ENCODE results near the gene CRYBA4.

CRYBA4 gene

GRCh38 chr22:26579331-26579886 lies 42.4 kb upstream of the CRYBA4 start:
- no peak for DNase-seq (ENCODE audit: extremely low spot score)
- ChIA-PET POLR2A (no interaction called here), CTCF (no interaction called here)
- TF ChIP-seq NFRKB (IDR thresholded peaks at IDR 0.05): no peak
- no peak for TF ChIP-seq FOXM1 (IDR thresholded peaks at IDR 0.05; ENCODE audit: borderline replicate concordance)
- TF ChIP-seq LEF1 (IDR thresholded peaks at IDR 0.05; ENCODE audit: borderline replicate concordance): no peak
- no peak for TF ChIP-seq L3MBTL2 (conservative IDR thresholded peaks at IDR 0.05)
- TF ChIP-seq CTBP1 (IDR thresholded peaks at IDR 0.05; ENCODE audit: borderline replicate concordance): no peak
- no peak for TF ChIP-seq TARDBP (IDR thresholded peaks at IDR 0.05)

- CTCF ChIA-PET: interaction anchor here (0.6 kb wide), 1 partner anchor 1010 kb away, joined by 4 read pairs; no protein-coding TSS in a partner anchor
- no peak for TF ChIP-seq PKNOX1 (IDR thresholded peaks at IDR 0.05)
- TF ChIP-seq FOXA1 (IDR thresholded peaks at IDR 0.05): no peak
- no peak for TF ChIP-seq ZNF384 (IDR thresholded peaks at IDR 0.05)
- TF ChIP-seq FOXM1 (IDR thresholded peaks at IDR 0.05; ENCODE audit: borderline replicate concordance): no peak
- no peak for TF ChIP-seq ARNT (IDR thresholded peaks at IDR 0.05)
- TF ChIP-seq BHLHE40 (IDR thresholded peaks at IDR 0.05; ENCODE audit: borderline replicate concordance): no peak
- no peak for TF ChIP-seq SP1 (IDR thresholded peaks at IDR 0.05)
- no peak for TF ChIP-seq SUZ12 (IDR thresholded peaks at IDR 0.05)
- no peak for TF ChIP-seq LEF1 (IDR thresholded peaks at IDR 0.05; ENCODE audit: borderline replicate concordance)
- no peak for TF ChIP-seq FOXK2 (IDR thresholded peaks at IDR 0.05)
- TF ChIP-seq CTBP1 (IDR thresholded peaks at IDR 0.05; ENCODE audit: borderline replicate concordance): no peak
- no peak for TF ChIP-seq HDGF (IDR thresholded peaks at IDR 0.05; ENCODE audit: borderline replicate concordance)
- TF ChIP-seq L3MBTL2 (conservative IDR thresholded peaks at IDR 0.05): no peak
- TF ChIP-seq TARDBP (IDR thresholded peaks at IDR 0.05): no peak
- TF ChIP-seq NFRKB (IDR thresholded peaks at IDR 0.05): no peak
- TF ChIP-seq ELF4 (IDR thresholded peaks at IDR 0.05): no peak
- POLR2A ChIA-PET: no interaction called here
- DNase-seq (ENCODE audit: extremely low spot score): no peak
Observed at GRCh38 chr22:26580240-26580962, 41.4 kb upstream of the CRYBA4 start.

GRCh38 chr22:26581026-26581425 lies 40.7 kb upstream of the CRYBA4 start:
- POLR2A ChIA-PET: no interaction called here
- no peak for DNase-seq (ENCODE audit: extremely low spot score)
- CTCF ChIA-PET: no interaction called here
- TF ChIP-seq SUZ12 (IDR thresholded peaks at IDR 0.05) (no peak), ELF4 (IDR thresholded peaks at IDR 0.05) (no peak), FOXA1 (IDR thresholded peaks at IDR 0.05) (no peak), ARNT (IDR thresholded peaks at IDR 0.05) (no peak), TARDBP (IDR thresholded peaks at IDR 0.05) (no peak), HDGF (IDR thresholded peaks at IDR 0.05; ENCODE audit: borderline replicate concordance) (no peak), BHLHE40 (IDR thresholded peaks at IDR 0.05; ENCODE audit: borderline replicate concordance) (no peak), FOXK2 (IDR thresholded peaks at IDR 0.05) (no peak), CTBP1 (IDR thresholded peaks at IDR 0.05; ENCODE audit: borderline replicate concordance) (no peak), PKNOX1 (IDR thresholded peaks at IDR 0.05) (no peak), L3MBTL2 (conservative IDR thresholded peaks at IDR 0.05) (no peak), ZNF384 (IDR thresholded peaks at IDR 0.05) (no peak), NFRKB (IDR thresholded peaks at IDR 0.05) (no peak), LEF1 (IDR thresholded peaks at IDR 0.05; ENCODE audit: borderline replicate concordance) (no peak), SP1 (IDR thresholded peaks at IDR 0.05) (no peak), FOXM1 (IDR thresholded peaks at IDR 0.05; ENCODE audit: borderline replicate concordance) (no peak)

- ChIA-PET CTCF (no interaction called here), POLR2A (interaction anchor here (0.6 kb wide), 1 partner anchor 18 kb away, joined by 3 read pairs; no protein-coding TSS in a partner anchor)
- no peak for TF ChIP-seq FOXA1 (IDR thresholded peaks at IDR 0.05)
- no peak for TF ChIP-seq ZNF384 (IDR thresholded peaks at IDR 0.05)
- TF ChIP-seq CTBP1 (IDR thresholded peaks at IDR 0.05; ENCODE audit: borderline replicate concordance): no peak
- TF ChIP-seq NFRKB (IDR thresholded peaks at IDR 0.05): no peak
- TF ChIP-seq BHLHE40 (IDR thresholded peaks at IDR 0.05; ENCODE audit: borderline replicate concordance): no peak
- TF ChIP-seq SP1 (IDR thresholded peaks at IDR 0.05): no peak
- TF ChIP-seq FOXM1 (IDR thresholded peaks at IDR 0.05; ENCODE audit: borderline replicate concordance): no peak
- TF ChIP-seq LEF1 (IDR thresholded peaks at IDR 0.05; ENCODE audit: borderline replicate concordance): no peak
- TF ChIP-seq SUZ12 (IDR thresholded peaks at IDR 0.05): no peak
- TF ChIP-seq HDGF (IDR thresholded peaks at IDR 0.05; ENCODE audit: borderline replicate concordance): no peak
- no peak for TF ChIP-seq ELF4 (IDR thresholded peaks at IDR 0.05)
- TF ChIP-seq FOXK2 (IDR thresholded peaks at IDR 0.05): no peak
- TF ChIP-seq L3MBTL2 (conservative IDR thresholded peaks at IDR 0.05): no peak
- no peak for TF ChIP-seq TARDBP (IDR thresholded peaks at IDR 0.05)
- TF ChIP-seq ARNT (IDR thresholded peaks at IDR 0.05): no peak
Observed at GRCh38 chr22:26581633-26582168, 40.1 kb upstream of the CRYBA4 start.

GRCh38 chr22:26584010-26584409 lies 37.8 kb upstream of the CRYBA4 start:
- no peak for DNase-seq (ENCODE audit: extremely low spot score)
- ChIA-PET POLR2A (no interaction called here), CTCF (no interaction called here)
- TF ChIP-seq ELF4 (IDR thresholded peaks at IDR 0.05) (no peak), ARNT (IDR thresholded peaks at IDR 0.05) (no peak), PKNOX1 (IDR thresholded peaks at IDR 0.05) (no peak), NFRKB (IDR thresholded peaks at IDR 0.05) (no peak), HDGF (IDR thresholded peaks at IDR 0.05; ENCODE audit: borderline replicate concordance) (no peak)

More at GRCh38 chr22:26581633-26582168, 40.1 kb upstream of the CRYBA4 start:
- DNase-seq (ENCODE audit: extremely low spot score): no peak
